ENCODE data around the gene COLEC12.

GRCh38 chr18:474416-474815 is 26.1 kb downstream of the COLEC12 start:
- TF ChIP-seq CTCF (IDR thresholded peaks at IDR 0.05 in 2 of 3, conservative IDR thresholded peaks at IDR 0.05 in 1 of 3; ENCODE audit: borderline replicate concordance in 1 of 3, insufficient read depth in 1 of 3, low read depth in 2 of 3, low read length in 2 of 3) (no peak), POLR2AphosphoS5 (IDR thresholded peaks at IDR 0.05; ENCODE audit: low read depth, low read length) (no peak), REST (IDR thresholded peaks at IDR 0.05; ENCODE audit: low read depth) (no peak), POLR2A (IDR thresholded peaks at IDR 0.05; ENCODE audit: borderline replicate concordance, extremely low read depth, insufficient read depth, insufficient read length) (no peak), MAX (IDR thresholded peaks at IDR 0.05) (no peak), EZH2 (IDR thresholded peaks at IDR 0.05) (no peak), RAD21 (IDR thresholded peaks at IDR 0.05; ENCODE audit: low read depth) (no peak), JUND (IDR thresholded peaks at IDR 0.05) (no peak), SP1 (IDR thresholded peaks at IDR 0.05; ENCODE audit: low read depth) (no peak)

All from HCT116 (cell line).